HCT116 (cell line): Measurements from ENCODE around the gene SERTAD3. TPM values are rescaled to one million over a fixed set of nuclear protein-coding genes. Genes with fewer than 3 reads are reported as not detected.
A peak's percentile ranks its signal among the peaks of the same experiment; 100 is the strongest.

Experiments
- ATAC-seq: fragments of 200-7000 bp; cut with Tn5 transposase; 2 replicates; pipeline ENCODE4 v1.9.1; 2020; ENCODE audit warnings: mild to moderate bottlenecking, moderate library complexity
- BruUV-seq: library from RNA; stranded (reverse); fragments of 400-500 nt; replicated peaks from 2 replicates; lab custom pipeline; 2021; lab: Mats Ljungman, UMichigan
- CTCF ChIA-PET: fragments of 300-600 bp; sonication (Branson Sonifier 250); formaldehyde crosslinking; loops from one replicate; lab custom pipeline; 2021; ENCODE audit warnings: antibody characterized with exemption; lab: Charles Lee
- POLR2A ChIA-PET: fragments of 300-600, 350-600 bp; sonication (Branson Sonifier 250); formaldehyde crosslinking; loops from one replicate; lab custom pipeline; 2021; ENCODE audit warnings: antibody characterized with exemption; lab: Charles Lee
- RAD21 ChIA-PET, 2 experiments: fragments of 300-600 bp; sonication (Branson Sonifier 250); formaldehyde crosslinking; loops; one replicate each; lab custom pipeline; 2023; ENCODE audit warnings: low total read pairs in 2 of 2; ENCODE audit not compliant: uncharacterized antibody in 2 of 2, unreplicated experiment in 2 of 2, low non-redundant PET in 1 of 2; lab: Charles Lee
- DNase-seq: peaks from one replicate; pipeline ENCODE4 v3.0.0-alpha.2; 2010; ENCODE audit warnings: low read depth, low spot score
- H2AFZ ChIP-seq: fragments of 200-600 bp; shearing (Covaris generic), sonication (generic); 2 replicates; pipeline ENCODE4 v1.6.1; 2017; ENCODE audit warnings: low read depth, mixed run types, mixed read lengths, antibody characterized with exemption, low read length; ENCODE audit not compliant: poor library complexity, severe bottlenecking
- H3K27ac ChIP-seq: 2 replicates; pipeline ENCODE4 v1.5.1; 2012; ENCODE audit warnings: low read depth, low read length
- H3K27me3 ChIP-seq: fragments of 200-600 bp; sonication (generic); 2 replicates; pipeline ENCODE4 v1.6.1; 2016; ENCODE audit warnings: mixed run types, low read length, mixed read lengths; ENCODE audit not compliant: insufficient read depth
- H3K36me3 ChIP-seq, 2 experiments: fragments of 200-500 bp in 1 of 2; fragments of 200-600 bp in 1 of 2; sonication (Bioruptor generic) in 1 of 2; sonication (generic) in 1 of 2; 2 replicates each; pipeline versions ENCODE4 v1.5.1 to v1.6.1; 2014 to 2016; ENCODE audit warnings: low read length in 2 of 2, inconsistent platforms in 1 of 2, mixed read lengths in 1 of 2, mixed run types in 1 of 2; ENCODE audit not compliant: insufficient read depth in 2 of 2, control insufficient read depth in 1 of 2
- H3K4me1 ChIP-seq, 2 experiments: fragments of 200-600 bp in 1 of 2; sonication (generic) in 1 of 2; 2 replicates each; pipeline versions ENCODE4 v1.5.1 to v1.6.1; 2012 to 2017; ENCODE audit warnings: low read length in 2 of 2, inconsistent platforms in 1 of 2, mild to moderate bottlenecking in 1 of 2, mixed read lengths in 1 of 2, mixed run types in 1 of 2, moderate library complexity in 1 of 2; ENCODE audit not compliant: insufficient read depth in 2 of 2, control insufficient read depth in 1 of 2
- H3K4me2 ChIP-seq: fragments of 200-600 bp; sonication (generic); 2 replicates; pipeline ENCODE4 v1.6.1; 2017; ENCODE audit warnings: mixed run types, low read length, mixed read lengths
- H3K4me3 ChIP-seq, 2 experiments: fragments of 200-600 bp in 1 of 2; sonication (generic) in 1 of 2; replicated peaks in 1 of 2; 2 replicates each; pipeline ENCODE4 v1.5.1; 2011 to 2016; ENCODE audit warnings: low read length in 2 of 2, control low read depth in 1 of 2, low read depth in 1 of 2, mild to moderate bottlenecking in 1 of 2, mixed read lengths in 1 of 2, mixed run types in 1 of 2
- H3K79me2 ChIP-seq: fragments of 200-600 bp; sonication (generic); 2 replicates; pipeline ENCODE4 v1.6.1; 2017; ENCODE audit warnings: mild to moderate bottlenecking, mixed run types, low read length, moderate library complexity, mixed read lengths; ENCODE audit not compliant: insufficient read depth
- H3K9ac ChIP-seq: fragments of 200-600 bp; sonication (generic); 2 replicates; pipeline ENCODE4 v1.6.1; 2016; ENCODE audit warnings: low read length, mixed read lengths
- H3K9me2 ChIP-seq: fragments of 200-600 bp; sonication (generic), shearing (Covaris generic); 2 replicates; pipeline ENCODE4 v1.6.1; 2017; ENCODE audit warnings: mixed run types, mild to moderate bottlenecking, moderate library complexity; ENCODE audit not compliant: insufficient read depth
- H3K9me3 ChIP-seq, 2 experiments: fragments of 200-500 bp in 1 of 2; fragments of 200-600 bp in 1 of 2; sonication (Bioruptor generic) in 1 of 2; sonication (generic) in 1 of 2; 2 replicates each; pipeline ENCODE4 v1.6.1; 2014 to 2017; ENCODE audit warnings: low read length in 2 of 2, mixed read lengths in 2 of 2, inconsistent platforms in 1 of 2, low read depth in 1 of 2, mild to moderate bottlenecking in 1 of 2, mixed run types in 1 of 2, moderate library complexity in 1 of 2; ENCODE audit not compliant: control insufficient read depth in 1 of 2, insufficient read depth in 1 of 2
- H4K20me1 ChIP-seq: fragments of 200-600 bp; sonication (generic), shearing (Covaris generic); 2 replicates; pipeline ENCODE4 v1.6.1; 2017; ENCODE audit warnings: mixed run types, mild to moderate bottlenecking, moderate library complexity; ENCODE audit not compliant: insufficient read depth
- ATF3 ChIP-seq: IDR thresholded peaks from 2 replicates; pipeline ENCODE4 v1.6.1; 2012
- CBX3 ChIP-seq: IDR thresholded peaks from 2 replicates; pipeline ENCODE4 v1.6.1; 2012; ENCODE audit warnings: low read depth
- CEBPB ChIP-seq: IDR thresholded peaks from 2 replicates; pipeline ENCODE4 v1.6.1; 2012; ENCODE audit warnings: low read depth
- CTCF ChIP-seq, 3 experiments: fragments of 200-600 bp in 1 of 3; sonication (generic) in 1 of 3; IDR thresholded peaks in 2 of 3; conservative IDR thresholded peaks in 1 of 3; 2 replicates each; pipeline ENCODE4 v1.5.1; 2012 to 2017; ENCODE audit warnings: low read depth in 2 of 3, low read length in 2 of 3, antibody characterized with exemption in 1 of 3, borderline replicate concordance in 1 of 3, control low read depth in 1 of 3, mild to moderate bottlenecking in 1 of 3, mixed read lengths in 1 of 3, mixed run types in 1 of 3, moderate library complexity in 1 of 3; ENCODE audit not compliant: insufficient read depth in 1 of 3
- EGR1 ChIP-seq: IDR thresholded peaks from 2 replicates; pipeline ENCODE4 v1.6.1; 2012; ENCODE audit warnings: low read depth
- ELF1 ChIP-seq: IDR thresholded peaks from 2 replicates; pipeline ENCODE4 v1.6.1; 2012; ENCODE audit warnings: low read depth, borderline replicate concordance
- EZH2 ChIP-seq: fragments of 200-600 bp; sonication (generic); IDR thresholded peaks from 2 replicates; pipeline ENCODE4 v1.6.1; 2017; ENCODE audit warnings: antibody characterized with exemption, mixed run types
- EZH2phosphoT487 ChIP-seq: fragments of 200-600 bp; IDR thresholded peaks from 2 replicates; pipeline ENCODE4 v1.6.1; 2018; ENCODE audit warnings: antibody characterized with exemption, borderline replicate concordance
- FOSL1 ChIP-seq: IDR thresholded peaks from 2 replicates; pipeline ENCODE4 v1.6.1; 2012; ENCODE audit warnings: low read depth
- JUND ChIP-seq: IDR thresholded peaks from 2 replicates; pipeline ENCODE4 v1.6.1; 2012
- POLR2A ChIP-seq: IDR thresholded peaks from 2 replicates; pipeline ENCODE4 v1.7.0; 2011; ENCODE audit warnings: borderline replicate concordance; ENCODE audit not compliant: insufficient read depth, insufficient read length; ENCODE audit errors: extremely low read depth
- SIN3A ChIP-seq: IDR thresholded peaks from 2 replicates; pipeline ENCODE4 v1.6.1; 2012; ENCODE audit warnings: low read depth
- SRF ChIP-seq: IDR thresholded peaks from 2 replicates; pipeline ENCODE4 v1.6.1; 2012; ENCODE audit warnings: low read depth
- ZNF274 ChIP-seq: fragments of 200-500 bp; sonication (Bioruptor generic); IDR thresholded peaks from 2 replicates; pipeline ENCODE4 v1.6.1; 2014; ENCODE audit warnings: mild to moderate bottlenecking, low read depth, low read length, inconsistent platforms
- intact Hi-C: fragments of 100-400 bp; cut with micrococcal nuclease; formaldehyde crosslinking; loops from 2 replicates; pipeline ENCODE4 v1.10.0; 2022
- total RNA-seq: library from RNA; stranded (reverse); gene quantifications from one replicate; pipeline ENCODE4 v1.2.1, GENCODE V29; 2021; ENCODE audit not compliant: unreplicated experiment
- TF ChIP-seq, protein P1 (sequence below): IDR thresholded peaks from 2 replicates; pipeline ENCODE4 v1.6.1; 2012; ENCODE audit warnings: low read depth

SERTAD3 gene
- total RNA-seq, 1 experiment from 2014 or later: 32.4 TPM

DNA sequence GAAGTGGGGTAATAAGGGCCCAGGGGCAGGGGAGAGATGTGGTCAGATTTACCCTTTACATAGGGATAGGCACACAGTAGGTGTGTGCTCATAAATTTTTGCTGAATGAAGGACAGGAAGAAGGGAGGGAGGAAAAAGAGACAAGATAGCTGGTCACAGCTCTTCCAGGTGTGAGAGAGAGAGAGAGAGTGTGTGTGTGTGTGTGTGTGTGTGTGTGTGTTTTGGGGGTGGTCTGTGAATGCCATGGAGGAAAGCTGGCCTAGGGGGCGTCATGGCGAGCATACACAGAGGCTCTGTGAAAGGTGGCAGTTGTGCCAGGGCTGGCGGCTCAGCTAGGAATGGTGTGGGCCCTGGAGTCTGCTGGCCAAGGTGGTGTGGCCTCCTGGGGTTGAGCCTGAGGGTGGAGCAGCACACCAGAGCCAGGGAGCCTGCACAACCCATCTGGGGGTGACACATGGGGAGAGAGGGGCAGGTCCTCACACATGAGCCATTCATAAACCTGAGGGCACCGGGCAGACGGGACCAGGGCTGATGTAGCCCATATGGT lies 25.0 kb downstream of the SERTAD3 start:
- ChIA-PET RAD21 (no interaction called here), POLR2A (interaction anchor here (0.6 to 2.4 kb wide), 3 partner anchors 8 to 194 kb away, joined by 3 to 14 read pairs (median 3); no protein-coding TSS in a partner anchor), CTCF (interaction anchor here (0.8 kb wide), 1 partner anchor 114 kb away, joined by 3 read pairs; no protein-coding TSS in a partner anchor)
- Histone ChIP-seq H3K9me3 (no peaks in the 10 kb centered on the region), H3K4me3 (no peak overlapping the region), H3K79me2 (peaks cover 23% of the 10 kb centered on the region), H3K27ac (peak overlapping the region; percentile 48), H3K36me3 (peaks cover 5 to 13% of the 10 kb centered on the region in 2 experiments; a peak in 2 of 4 replicates), H3K27me3 (no peaks in the 10 kb centered on the region), H3K9me2 (no peaks in the 10 kb centered on the region), H4K20me1 (no peaks in the 10 kb centered on the region), H2AFZ (no peak overlapping the region), H3K9ac (no peak overlapping the region; the same call in 1 of the 2 replicates), H3K4me2 (0 out of 2 replicates have a peak overlapping the region, but pooled peaks have one; percentile 5), H3K4me1 (peaks cover 47 to 90% of the 10 kb centered on the region in 2 experiments)
- DNase-seq (no peak), ATAC-seq (no peak)
- TF ChIP-seq ZNF274 (no peak), SIN3A (no peak), JUND (no peak), EGR1 (no peak), SRF (no peak), ELF1 (no peak), CTCF (IDR thresholded peaks at IDR 0.05 in 2 of 3, conservative IDR thresholded peaks at IDR 0.05 in 1 of 3; ENCODE audit: borderline replicate concordance in 1 of 3, insufficient read depth in 1 of 3, low read depth in 2 of 3, low read length in 2 of 3) (no peak), FOSL1 (no peak), ATF3 (no peak), EZH2phosphoT487 (no peak), POLR2A (no peak), CEBPB (no peak), CBX3 (no peak), EZH2 (no peak)
- TF ChIP-seq, protein P1, sequence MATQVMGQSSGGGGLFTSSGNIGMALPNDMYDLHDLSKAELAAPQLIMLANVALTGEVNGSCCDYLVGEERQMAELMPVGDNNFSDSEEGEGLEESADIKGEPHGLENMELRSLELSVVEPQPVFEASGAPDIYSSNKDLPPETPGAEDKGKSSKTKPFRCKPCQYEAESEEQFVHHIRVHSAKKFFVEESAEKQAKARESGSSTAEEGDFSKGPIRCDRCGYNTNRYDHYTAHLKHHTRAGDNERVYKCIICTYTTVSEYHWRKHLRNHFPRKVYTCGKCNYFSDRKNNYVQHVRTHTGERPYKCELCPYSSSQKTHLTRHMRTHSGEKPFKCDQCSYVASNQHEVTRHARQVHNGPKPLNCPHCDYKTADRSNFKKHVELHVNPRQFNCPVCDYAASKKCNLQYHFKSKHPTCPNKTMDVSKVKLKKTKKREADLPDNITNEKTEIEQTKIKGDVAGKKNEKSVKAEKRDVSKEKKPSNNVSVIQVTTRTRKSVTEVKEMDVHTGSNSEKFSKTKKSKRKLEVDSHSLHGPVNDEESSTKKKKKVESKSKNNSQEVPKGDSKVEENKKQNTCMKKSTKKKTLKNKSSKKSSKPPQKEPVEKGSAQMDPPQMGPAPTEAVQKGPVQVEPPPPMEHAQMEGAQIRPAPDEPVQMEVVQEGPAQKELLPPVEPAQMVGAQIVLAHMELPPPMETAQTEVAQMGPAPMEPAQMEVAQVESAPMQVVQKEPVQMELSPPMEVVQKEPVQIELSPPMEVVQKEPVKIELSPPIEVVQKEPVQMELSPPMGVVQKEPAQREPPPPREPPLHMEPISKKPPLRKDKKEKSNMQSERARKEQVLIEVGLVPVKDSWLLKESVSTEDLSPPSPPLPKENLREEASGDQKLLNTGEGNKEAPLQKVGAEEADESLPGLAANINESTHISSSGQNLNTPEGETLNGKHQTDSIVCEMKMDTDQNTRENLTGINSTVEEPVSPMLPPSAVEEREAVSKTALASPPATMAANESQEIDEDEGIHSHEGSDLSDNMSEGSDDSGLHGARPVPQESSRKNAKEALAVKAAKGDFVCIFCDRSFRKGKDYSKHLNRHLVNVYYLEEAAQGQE: no peak
- intact Hi-C loops: no loop called here
- no TSS peak for BruUV-seq
